Right hindlimb (tissue), 1 donor: ENCODE results near the gene PLA2G2D.

Experiments
- DNase-seq: peaks from one replicate; pipeline ENCODE4 v3.0.0-alpha.2; 2018

Gene PLA2G2D

GRCh38 chr1:20083178-20083944 lies 36.0 kb downstream of the PLA2G2D start:
- DNase-seq, result no peak

- no peak for DNase-seq
Observed at GRCh38 chr1:20082772-20083171, 36.6 kb downstream of the PLA2G2D start.

GRCh38 chr1:20081353-20081810 lies 38.0 kb downstream of the PLA2G2D start:
- DNase-seq, result no peak

GRCh38 chr1:20080441-20081352 lies 38.6 kb downstream of the PLA2G2D start:
- DNase-seq, result peak; percentile 43

GRCh38 chr1:20079661-20080305 lies 39.6 kb downstream of the PLA2G2D start:
- no peak for DNase-seq

GRCh38 chr1:20078711-20079110 lies 40.6 kb downstream of the PLA2G2D start:
- DNase-seq, result no peak

GRCh38 chr1:20078171-20078651 lies 41.1 kb downstream of the PLA2G2D start:
- DNase-seq, result no peak

GRCh38 chr1:20076710-20077461 lies 42.5 kb downstream of the PLA2G2D start:
- no peak for DNase-seq

- DNase-seq, result no peak
Observed at GRCh38 chr1:20076223-20076622, 43.1 kb downstream of the PLA2G2D start.

GRCh38 chr1:20075345-20075744 lies 44.0 kb downstream of the PLA2G2D start:
- no peak for DNase-seq

- DNase-seq, result no peak
Observed at GRCh38 chr1:20074725-20075171, 44.6 kb downstream of the PLA2G2D start.

- no peak for DNase-seq
Observed at GRCh38 chr1:20074055-20074724, 45.1 kb downstream of the PLA2G2D start.

GRCh38 chr1:20073256-20073655 lies 46.1 kb downstream of the PLA2G2D start:
- DNase-seq, result no peak

GRCh38 chr1:20072771-20073170 lies 46.6 kb downstream of the PLA2G2D start:
- no peak for DNase-seq

- no peak for DNase-seq
Observed at GRCh38 chr1:20071416-20071815, 47.9 kb downstream of the PLA2G2D start.

- DNase-seq, result no peak
Observed at GRCh38 chr1:20070357-20070756, 49.0 kb downstream of the PLA2G2D start.

- DNase-seq, result peak; percentile 64
Observed at GRCh38 chr1:20069874-20070273, 49.5 kb downstream of the PLA2G2D start, which contains the start of gene PLA2G5. Gene PLA2G5, plus strand, starts transcription at chr1:20070194. Its CDS starts 14,637 bp downstream, at chr1:20084831.

- no peak for DNase-seq
Observed at GRCh38 chr1:20068722-20069121, 50.6 kb downstream of the PLA2G2D start.

- DNase-seq, result no peak
Observed at GRCh38 chr1:20063861-20064292, 55.5 kb downstream of the PLA2G2D start.
